SU-DHL-6 (cell line): ENCODE measurements around the gene POLR3GL.

ENCODE experiments used
- CTCF ChIP-seq: fragments of 200-600 bp; sonication (generic); IDR thresholded peaks from one replicate; pipeline ENCODE4 v1.5.1; 2017; ENCODE audit warnings: antibody characterized with exemption, mild to moderate bottlenecking, low read length, moderate library complexity; ENCODE audit not compliant: insufficient read depth, poor library complexity, severe bottlenecking
- EZH2phosphoT487 ChIP-seq: fragments of 200-600 bp; sonication (generic), shearing (Covaris generic); conservative IDR thresholded peaks from 2 replicates; pipeline ENCODE4 v1.6.1; 2018; ENCODE audit warnings: mild to moderate bottlenecking, antibody characterized with exemption, low read length, moderate library complexity, mixed read lengths

DNA sequence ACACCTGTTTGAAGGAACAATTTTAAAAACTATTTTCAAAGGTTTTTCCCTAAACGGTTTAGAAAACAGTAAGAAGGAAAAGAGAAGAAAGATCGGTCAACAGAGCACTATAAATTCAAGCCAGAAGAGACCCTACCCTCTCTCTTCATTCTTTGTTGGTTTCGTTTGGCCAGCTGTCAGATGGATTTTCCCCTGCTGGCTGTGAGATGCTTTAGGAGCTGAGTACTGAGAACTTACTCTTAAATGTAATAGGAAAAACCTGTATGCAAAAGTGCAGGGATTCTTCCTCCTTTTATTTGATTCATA is 33.2 kb downstream of the POLR3GL start:
- TF ChIP-seq CTCF (no peak), EZH2phosphoT487 (no peak)
